AG08396 (cell line): ENCODE measurements around the gene CWC22.
"Not testable (repeated sequence)": the region's sequence is repeated elsewhere in the genome, so short reads cannot be mapped to it uniquely, and the experiment has no call there.

ENCODE experiments used
- DNase-seq: peaks from one replicate; pipeline ENCODE4 v3.0.0; 2012; ENCODE audit warnings: low spot score, mixed read lengths

Gene CWC22

DNA sequence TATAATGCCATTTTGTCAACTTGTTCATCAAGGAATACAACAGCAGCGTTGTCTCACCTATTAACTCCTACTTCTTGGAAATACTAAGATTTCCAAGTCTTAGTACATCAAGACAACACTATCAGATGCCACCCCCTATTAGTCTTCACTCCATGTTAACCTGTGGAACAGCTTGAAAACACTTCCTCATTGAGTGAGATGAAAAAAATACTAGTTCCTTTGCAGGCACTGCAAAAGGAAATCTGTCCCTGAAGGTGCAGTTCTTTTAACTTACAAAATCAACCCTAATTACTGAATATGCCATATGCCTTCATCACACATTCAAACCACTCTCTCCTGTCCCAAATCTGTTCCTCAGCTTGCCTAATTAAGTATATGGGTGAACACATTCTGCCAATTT lies 4.0 kb downstream of the CWC22 start:
- no peak for DNase-seq

DNA sequence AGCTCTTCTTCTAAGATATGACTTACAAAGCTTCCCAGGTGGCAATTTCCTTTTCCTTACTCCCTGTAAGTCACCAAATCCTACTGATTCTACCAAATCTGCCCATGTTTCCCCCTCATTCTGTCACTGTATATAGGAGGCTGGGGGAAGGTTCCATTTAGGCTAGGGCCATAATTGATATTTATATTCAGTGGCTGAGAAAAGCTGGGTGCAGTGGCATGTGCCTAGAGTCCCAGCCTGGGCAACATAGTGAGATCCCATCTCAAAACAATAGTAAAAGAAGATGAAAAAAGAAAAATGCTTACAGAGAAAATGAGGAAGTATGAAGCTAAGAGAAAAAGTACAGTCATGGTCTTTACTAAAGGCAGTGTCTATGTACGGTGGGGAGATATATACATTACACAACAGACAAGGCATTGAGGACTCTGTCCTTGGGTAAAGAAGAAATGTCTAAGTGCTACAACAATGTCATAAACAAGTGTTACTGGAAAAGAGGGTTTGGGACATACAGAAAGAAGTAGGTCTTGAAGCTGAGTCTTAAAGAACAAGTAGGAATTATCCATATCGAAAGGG lies 4.8 kb downstream of the CWC22 start:
- DNase-seq: no peak

DNA sequence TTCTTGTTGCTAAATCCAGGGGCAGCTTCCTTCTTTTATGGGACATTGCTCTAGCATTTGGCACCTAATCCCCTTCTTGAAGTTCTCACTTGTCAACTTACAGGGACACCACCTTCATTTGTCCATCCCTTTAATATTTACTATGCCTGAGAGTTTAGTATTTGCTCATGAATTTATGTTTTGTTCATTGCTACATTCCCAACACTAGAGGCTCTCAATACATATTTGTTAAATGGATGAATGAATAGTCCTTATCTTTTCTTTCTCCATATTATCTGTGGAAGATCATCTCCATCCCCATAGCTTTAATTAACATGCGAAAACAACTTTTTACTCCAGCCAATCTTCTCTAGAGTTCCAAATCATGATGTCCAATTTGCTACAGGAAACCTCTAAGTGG lies 5.4 kb downstream of the CWC22 start:
- no peak for DNase-seq

- no peak for DNase-seq
Observed at GRCh38 chr2:180000434-180000833, 6.7 kb downstream of the CWC22 start.

GRCh38 chr2:179999000-179999399 lies 8.1 kb downstream of the CWC22 start:
- no peak for DNase-seq

GRCh38 chr2:179995741-179996515 lies 11.2 kb downstream of the CWC22 start:
- DNase-seq: no peak

GRCh38 chr2:179991344-179991743 lies 15.8 kb downstream of the CWC22 start:
- DNase-seq: no peak

DNA sequence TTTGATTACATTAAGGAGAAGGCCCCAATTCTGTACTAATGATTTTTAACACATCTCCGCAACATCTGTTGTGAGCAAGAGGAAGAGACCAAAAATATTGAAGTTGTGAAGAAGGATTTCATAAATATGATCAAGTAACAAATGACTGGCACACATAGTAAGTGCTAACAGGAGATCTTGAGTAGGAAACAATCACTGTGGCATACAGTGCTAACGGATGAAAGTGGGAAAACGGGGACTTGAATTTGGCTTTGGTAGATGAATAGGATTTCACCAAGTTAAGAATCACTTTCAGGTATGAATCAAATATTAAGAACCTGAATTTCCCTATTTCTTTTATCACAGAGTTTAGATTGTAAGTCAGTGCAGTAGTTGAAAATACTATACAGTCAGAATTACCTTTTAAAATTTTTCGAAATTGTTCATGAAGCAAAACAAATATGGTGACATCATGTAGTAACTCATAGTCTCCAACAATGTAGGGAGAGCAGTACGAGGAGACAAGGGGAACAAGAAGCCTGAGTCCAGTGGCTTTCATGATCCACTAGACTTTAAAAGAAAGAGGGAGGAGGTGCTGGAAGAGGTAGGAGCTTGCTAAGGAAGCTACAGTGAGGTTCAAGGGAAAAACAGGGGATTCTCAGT lies 16.3 kb downstream of the CWC22 start:
- no peak for DNase-seq

- no peak for DNase-seq
Observed at GRCh38 chr2:179987916-179988315, 19.2 kb downstream of the CWC22 start.

- no peak for DNase-seq
Observed at GRCh38 chr2:179985163-179985820, 21.8 kb downstream of the CWC22 start.

GRCh38 chr2:179983250-179983932 lies 23.7 kb downstream of the CWC22 start:
- DNase-seq: no peak

GRCh38 chr2:179981085-179981484 lies 26.0 kb downstream of the CWC22 start:
- no peak for DNase-seq

DNA sequence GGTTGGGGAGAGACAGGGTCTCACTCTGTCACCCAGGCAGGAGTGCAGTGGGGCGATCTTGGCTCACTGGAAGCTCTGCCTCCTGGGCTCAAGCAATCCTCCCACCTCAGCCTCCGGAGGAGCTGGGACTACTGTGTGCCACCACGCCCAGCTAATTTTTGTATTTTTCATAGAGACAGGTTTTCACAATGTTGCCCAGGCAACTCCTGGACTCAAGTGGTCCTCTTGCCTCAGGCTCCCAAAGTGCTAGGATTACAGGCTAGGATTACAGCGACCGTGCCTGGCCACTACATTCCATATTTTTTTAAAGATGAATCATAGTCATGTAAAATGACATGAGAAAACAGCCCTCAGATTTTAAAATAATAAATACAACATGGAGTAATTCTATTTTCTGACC lies 32.3 kb downstream of the CWC22 start:
- no peak for DNase-seq

DNA sequence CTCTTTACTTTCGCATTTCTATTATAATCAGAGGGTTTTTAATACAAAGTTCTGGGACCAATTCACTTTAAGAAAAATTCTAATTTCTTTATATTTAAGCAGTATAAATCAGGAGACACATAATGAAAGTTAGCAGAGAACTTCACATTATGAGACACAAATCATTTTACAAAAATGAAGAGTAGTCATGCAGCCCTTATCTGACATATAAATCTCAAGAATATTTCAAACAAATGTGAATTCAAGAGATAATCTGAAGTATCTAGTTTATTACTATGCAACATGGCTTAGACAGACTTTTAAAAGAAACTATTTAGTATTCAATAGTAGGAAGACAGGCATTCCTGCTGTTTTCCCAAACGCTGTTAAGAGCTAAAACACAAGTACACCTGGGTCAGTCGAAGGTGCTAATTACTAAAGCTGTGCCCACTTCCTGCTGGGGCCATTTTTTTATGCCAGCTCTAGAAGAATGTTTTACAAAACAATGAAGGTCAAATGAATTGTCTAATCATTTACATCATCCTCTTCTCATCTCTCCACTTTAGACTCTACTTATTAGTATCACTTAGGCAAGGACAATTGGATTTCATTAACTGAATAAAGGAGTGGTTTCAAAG lies 40.2 kb downstream of the CWC22 start:
- no peak for DNase-seq

DNA sequence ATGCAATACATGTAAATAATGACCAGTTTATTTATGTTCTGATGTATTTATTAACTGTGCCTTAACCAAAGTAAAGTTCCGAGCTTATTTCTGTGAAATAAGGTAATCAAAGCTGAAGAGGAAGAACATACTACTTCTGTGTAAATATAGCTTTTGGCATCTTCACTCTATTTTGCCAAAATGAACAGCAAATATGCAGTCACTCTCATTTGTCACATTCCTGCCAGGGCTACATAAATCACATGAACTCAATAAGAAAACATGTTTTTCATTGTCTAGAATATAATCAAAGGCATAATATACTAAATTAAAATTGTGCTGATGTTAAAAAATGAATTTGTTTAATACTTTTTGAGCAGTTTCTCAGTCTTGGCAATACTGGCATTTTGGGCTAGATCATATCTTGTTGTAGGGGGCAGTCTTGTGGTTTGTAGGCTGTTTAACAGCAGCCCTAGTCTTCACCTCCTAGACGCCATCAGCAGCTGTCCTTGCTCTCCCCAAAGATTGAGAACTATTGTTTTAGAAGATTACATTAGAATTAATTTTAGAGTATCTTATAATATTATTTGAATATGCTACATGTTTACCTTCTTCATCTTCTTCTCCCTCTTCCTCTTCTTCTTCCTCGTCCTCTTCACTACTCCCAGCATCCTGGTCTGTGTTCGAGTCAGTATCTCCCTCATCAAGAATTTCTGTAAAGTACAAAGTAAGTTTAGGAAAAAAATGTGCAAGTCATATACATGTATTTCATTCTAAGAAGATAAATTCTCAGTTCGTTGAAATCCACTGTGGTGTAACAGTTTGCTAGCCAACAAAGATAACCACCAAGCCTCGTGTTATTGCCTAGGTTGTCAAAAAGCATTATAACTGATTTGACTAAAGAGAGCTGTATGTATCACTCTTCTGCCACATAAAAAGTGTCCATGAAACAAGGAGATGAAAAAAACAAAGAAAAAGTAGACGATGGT lies 41.5 kb downstream of the CWC22 start:
- DNase-seq: no peak

- peak; percentile 14 for DNase-seq
Observed at GRCh38 chr2:179963626-179964025, 43.5 kb downstream of the CWC22 start.

DNA sequence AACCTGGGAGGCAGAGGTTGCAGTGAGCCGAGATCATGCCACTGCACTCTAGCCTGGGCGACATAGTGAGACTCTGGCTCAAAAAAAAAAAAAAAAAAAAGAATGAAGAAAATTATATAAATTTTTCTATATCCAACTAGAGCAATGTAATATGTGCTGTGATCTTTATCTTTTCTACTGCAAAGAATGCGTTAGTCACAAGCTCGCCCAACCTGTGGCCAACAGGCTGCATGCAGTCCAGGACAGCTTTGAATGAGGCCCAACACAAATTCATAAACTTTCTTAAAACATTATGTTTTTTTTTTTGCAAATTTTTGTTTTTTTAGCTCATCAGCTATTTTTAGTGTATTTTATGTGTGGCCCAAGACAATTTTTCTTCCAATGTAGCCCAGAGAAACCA lies 48.8 kb downstream of the CWC22 start:
- not testable (repeated sequence) for DNase-seq

DNA sequence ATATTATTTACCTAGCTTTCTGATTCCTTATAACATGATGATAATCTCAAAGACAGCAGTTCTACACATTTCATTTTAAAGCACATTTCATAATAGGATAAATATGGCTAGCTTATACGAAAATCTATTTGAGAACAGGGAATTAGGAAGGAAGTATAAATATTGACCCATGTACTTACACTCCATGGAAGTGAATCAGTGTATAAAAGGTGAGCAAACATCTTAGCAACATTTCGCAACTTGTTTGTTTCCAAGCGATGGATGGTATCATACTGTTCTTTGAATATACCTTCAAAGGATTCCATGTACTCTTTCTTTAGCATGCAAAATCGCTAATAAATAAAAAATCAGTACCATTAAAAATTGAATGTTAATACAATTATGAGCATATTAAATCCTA lies 53.1 kb downstream of the CWC22 start:
- no peak for DNase-seq

DNA sequence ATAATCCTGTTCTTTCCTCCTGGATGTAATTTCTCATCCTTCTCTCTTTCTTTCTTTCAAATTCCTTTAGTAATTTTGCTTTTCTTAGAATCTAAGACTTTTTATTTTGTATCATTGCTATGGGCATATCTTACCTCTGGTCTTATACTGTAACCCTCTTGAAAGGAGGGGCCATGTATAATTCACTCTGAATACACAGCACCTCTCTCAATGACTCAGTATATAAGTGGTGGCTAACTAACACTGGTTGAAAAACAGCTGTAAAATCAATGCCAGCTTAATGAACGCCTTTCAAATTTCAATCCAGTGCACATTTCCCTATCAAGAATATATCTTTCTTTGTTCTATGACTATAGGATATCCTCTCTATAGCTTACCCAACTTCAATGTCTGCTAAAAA lies 53.7 kb downstream of the CWC22 start:
- no peak for DNase-seq

GRCh38 chr2:179952658-179953057 lies 54.4 kb downstream of the CWC22 start:
- DNase-seq: no peak

DNA sequence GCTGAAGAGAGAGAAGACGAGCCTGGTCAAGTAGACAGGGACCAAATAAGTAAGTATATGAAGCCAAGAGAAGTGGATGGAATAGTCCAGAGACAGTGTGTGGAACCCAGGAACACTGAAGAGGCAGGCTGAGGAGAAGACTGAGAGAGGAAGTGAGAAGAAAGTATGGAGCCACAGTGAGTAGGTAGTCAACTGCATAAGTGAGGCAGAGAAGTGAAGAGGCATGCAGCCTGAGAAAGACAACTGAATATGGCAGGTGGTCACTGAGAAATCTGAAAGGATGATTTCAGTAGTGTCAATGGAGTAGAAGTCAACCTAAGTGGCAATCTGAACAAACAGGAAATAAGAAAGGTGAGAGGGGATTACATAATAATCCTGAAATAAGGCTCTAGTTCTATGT lies 55.4 kb downstream of the CWC22 start:
- DNase-seq: no peak
